NOMO-1 treated with DMSO at 0.1 percent for 48 hours (cell line): ENCODE data around the gene ZSCAN9.

ENCODE experiments used
- DNase-seq: peaks from one replicate; lab custom pipeline; 2025; ENCODE audit not compliant: unreplicated experiment; lab: John Stamatoyannopoulos, UW

ZSCAN9 gene

GRCh38 chr6:28266563-28266961, 41.5 kb downstream of the ZSCAN9 start:
- no peak for DNase-seq

- peak; percentile 72 for DNase-seq
Observed at GRCh38 chr6:28266962-28267694, 42.1 kb downstream of the ZSCAN9 start, which contains the start of gene ZSCAN26. Gene ZSCAN26 (plus strand): TSS chr6:28267143. CDS start chr6:28271920, 4,777 bp downstream.

GRCh38 chr6:28267695-28268059, 42.6 kb downstream of the ZSCAN9 start:
- no peak for DNase-seq

GRCh38 chr6:28269492-28269891, 44.4 kb downstream of the ZSCAN9 start:
- peak; percentile 6 for DNase-seq

GRCh38 chr6:28274888-28275287, 49.8 kb downstream of the ZSCAN9 start:
- no peak for DNase-seq

GRCh38 chr6:28277746-28278145, 52.7 kb downstream of the ZSCAN9 start:
- no peak for DNase-seq

GRCh38 chr6:28280595-28281287, 55.7 kb downstream of the ZSCAN9 start:
- DNase-seq: no peak

GRCh38 chr6:28281288-28282064, 56.4 kb downstream of the ZSCAN9 start, which contains the start of gene PGBD1:
Gene PGBD1 (plus strand): TSS chr6:28281572. CDS start chr6:28283814, 2,242 bp downstream.
- DNase-seq: peak; percentile 49

GRCh38 chr6:28282926-28283325, 57.9 kb downstream of the ZSCAN9 start:
- DNase-seq: no peak
